Measurements from ENCODE around the gene CERS5.
"Not testable (repeated sequence)": the region's sequence is repeated elsewhere in the genome, so short reads cannot be mapped to it uniquely, and the experiment has no call there.

CERS5 gene

GRCh38 chr12:50103767-50104321 lies 63.3 kb downstream of the CERS5 start, which contains the start of gene GPD1:
GPD1 (plus strand) TSS chr12:50104008; CDS start chr12:50104051, 43 bp downstream.
- peak; percentile 74 for DNase-seq (ENCODE audit: low spot score)

- no peak for DNase-seq (ENCODE audit: low spot score)
These were observed 63.8 kb downstream of the CERS5 start for GRCh38 chr12:50103351-50103750.

- no peak for DNase-seq (ENCODE audit: low spot score)
These were observed 64.4 kb downstream of the CERS5 start for GRCh38 chr12:50102646-50103309.

- no peak for DNase-seq (ENCODE audit: low spot score)
These were observed 65.0 kb downstream of the CERS5 start for GRCh38 chr12:50102131-50102531.

GRCh38 chr12:50101663-50102062 lies 65.5 kb downstream of the CERS5 start:
- peak; percentile 68 for DNase-seq (ENCODE audit: low spot score)

- no peak for DNase-seq (ENCODE audit: low spot score)
These were observed 66.6 kb downstream of the CERS5 start for GRCh38 chr12:50100561-50100960.

- DNase-seq (ENCODE audit: low spot score) = peak; percentile 83
These were observed 67.7 kb downstream of the CERS5 start for GRCh38 chr12:50099302-50100008.

GRCh38 chr12:50097952-50098351 lies 69.2 kb downstream of the CERS5 start:
- DNase-seq (ENCODE audit: low spot score) = no peak

GRCh38 chr12:50090391-50090790 lies 76.8 kb downstream of the CERS5 start:
- DNase-seq (ENCODE audit: low spot score) = no peak

- DNase-seq (ENCODE audit: low spot score) = no peak
These were observed 77.4 kb downstream of the CERS5 start for GRCh38 chr12:50089730-50090129.

- peak; percentile 53 for DNase-seq (ENCODE audit: low spot score)
These were observed 78.4 kb downstream of the CERS5 start for GRCh38 chr12:50088577-50089335.

GRCh38 chr12:50087995-50088394 lies 79.2 kb downstream of the CERS5 start:
- DNase-seq (ENCODE audit: low spot score) = peak; percentile 58

- DNase-seq (ENCODE audit: low spot score) = no peak
These were observed 80.0 kb downstream of the CERS5 start for GRCh38 chr12:50087151-50087550.

GRCh38 chr12:50086148-50086547 lies 81.0 kb downstream of the CERS5 start:
- DNase-seq (ENCODE audit: low spot score) = no peak

GRCh38 chr12:50085615-50086072 lies 81.5 kb downstream of the CERS5 start:
- DNase-seq (ENCODE audit: low spot score) = no peak

GRCh38 chr12:50084775-50085614 lies 82.2 kb downstream of the CERS5 start, which contains the start of gene SMARCD1:
SMARCD1 (plus strand) TSS chr12:50085342; CDS start chr12:50085370, 28 bp downstream.
- DNase-seq (ENCODE audit: low spot score) = peak; percentile 94

- DNase-seq (ENCODE audit: low spot score) = not testable (repeated sequence)
These were observed 82.8 kb downstream of the CERS5 start for GRCh38 chr12:50084409-50084774.

GRCh38 chr12:50083301-50083700 lies 83.9 kb downstream of the CERS5 start:
- no peak for DNase-seq (ENCODE audit: low spot score)

GRCh38 chr12:50082644-50083043 lies 84.5 kb downstream of the CERS5 start:
- DNase-seq (ENCODE audit: low spot score) = no peak

- no peak for DNase-seq (ENCODE audit: low spot score)
These were observed 85.9 kb downstream of the CERS5 start for GRCh38 chr12:50081096-50081808.

- DNase-seq (ENCODE audit: low spot score) = no peak
These were observed 87.4 kb downstream of the CERS5 start for GRCh38 chr12:50079771-50080170.
